Effector memory CD4-positive, alpha-beta T cell (primary cell): ENCODE measurements around the gene FOXI1.

ENCODE experiments used
- DNase-seq, 3 donors: peaks; one replicate each; pipeline ENCODE4 v3.0.0-alpha.2; 2020
- H3K27ac ChIP-seq: 2 replicates; pipeline ENCODE4 v1.7.0; 2013; ENCODE audit warnings: mild to moderate bottlenecking, low read length, moderate library complexity; ENCODE audit not compliant: insufficient read depth, poor library complexity, severe bottlenecking
- H3K27me3 ChIP-seq: replicated peaks from 2 replicates; pipeline ENCODE4 v1.7.0; 2013; ENCODE audit warnings: mild to moderate bottlenecking, low read length; ENCODE audit not compliant: insufficient read depth, control insufficient read depth, poor library complexity, severe bottlenecking
- H3K36me3 ChIP-seq: 2 replicates; pipeline ENCODE4 v1.7.0; 2013; ENCODE audit warnings: mild to moderate bottlenecking, low read length, moderate library complexity; ENCODE audit not compliant: control insufficient read depth, insufficient read depth
- H3K4me1 ChIP-seq: 2 replicates; pipeline ENCODE4 v1.7.0; 2013; ENCODE audit warnings: low read length, mild to moderate bottlenecking; ENCODE audit not compliant: control insufficient read depth, insufficient read depth, poor library complexity, severe bottlenecking
- H3K4me3 ChIP-seq: 2 replicates; pipeline ENCODE4 v1.7.0; 2013; ENCODE audit warnings: low read length, low read depth, mild to moderate bottlenecking; ENCODE audit not compliant: insufficient read depth, poor library complexity, severe bottlenecking
- H3K9me3 ChIP-seq: 2 replicates; pipeline ENCODE4 v1.7.0; 2013; ENCODE audit warnings: mild to moderate bottlenecking, low read length, moderate library complexity; ENCODE audit not compliant: control insufficient read depth

Gene FOXI1

DNA sequence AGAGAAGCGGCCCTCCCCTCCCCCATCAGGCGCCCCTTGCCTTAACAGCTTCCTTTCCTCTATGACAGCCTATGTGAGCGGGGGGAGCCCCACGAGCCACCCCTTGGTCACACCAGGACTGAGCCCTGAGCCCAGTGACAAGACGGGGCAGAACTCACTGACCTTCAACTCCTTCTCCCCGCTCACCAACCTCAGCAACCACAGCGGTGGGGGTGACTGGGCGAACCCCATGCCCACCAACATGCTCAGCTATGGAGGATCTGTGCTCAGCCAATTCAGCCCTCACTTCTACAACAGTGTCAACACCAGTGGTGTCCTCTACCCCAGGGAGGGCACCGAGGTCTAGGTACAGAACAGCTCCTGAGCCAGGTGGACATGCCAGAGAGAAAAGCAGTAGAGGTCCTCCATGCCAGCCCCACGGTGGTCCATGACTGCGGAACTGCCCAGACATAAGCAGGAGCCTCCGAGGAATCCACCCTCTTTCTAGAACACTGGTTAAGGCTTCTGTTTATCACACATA is 2.6 kb downstream of the FOXI1 start:
- DNase-seq, result no peak

DNA sequence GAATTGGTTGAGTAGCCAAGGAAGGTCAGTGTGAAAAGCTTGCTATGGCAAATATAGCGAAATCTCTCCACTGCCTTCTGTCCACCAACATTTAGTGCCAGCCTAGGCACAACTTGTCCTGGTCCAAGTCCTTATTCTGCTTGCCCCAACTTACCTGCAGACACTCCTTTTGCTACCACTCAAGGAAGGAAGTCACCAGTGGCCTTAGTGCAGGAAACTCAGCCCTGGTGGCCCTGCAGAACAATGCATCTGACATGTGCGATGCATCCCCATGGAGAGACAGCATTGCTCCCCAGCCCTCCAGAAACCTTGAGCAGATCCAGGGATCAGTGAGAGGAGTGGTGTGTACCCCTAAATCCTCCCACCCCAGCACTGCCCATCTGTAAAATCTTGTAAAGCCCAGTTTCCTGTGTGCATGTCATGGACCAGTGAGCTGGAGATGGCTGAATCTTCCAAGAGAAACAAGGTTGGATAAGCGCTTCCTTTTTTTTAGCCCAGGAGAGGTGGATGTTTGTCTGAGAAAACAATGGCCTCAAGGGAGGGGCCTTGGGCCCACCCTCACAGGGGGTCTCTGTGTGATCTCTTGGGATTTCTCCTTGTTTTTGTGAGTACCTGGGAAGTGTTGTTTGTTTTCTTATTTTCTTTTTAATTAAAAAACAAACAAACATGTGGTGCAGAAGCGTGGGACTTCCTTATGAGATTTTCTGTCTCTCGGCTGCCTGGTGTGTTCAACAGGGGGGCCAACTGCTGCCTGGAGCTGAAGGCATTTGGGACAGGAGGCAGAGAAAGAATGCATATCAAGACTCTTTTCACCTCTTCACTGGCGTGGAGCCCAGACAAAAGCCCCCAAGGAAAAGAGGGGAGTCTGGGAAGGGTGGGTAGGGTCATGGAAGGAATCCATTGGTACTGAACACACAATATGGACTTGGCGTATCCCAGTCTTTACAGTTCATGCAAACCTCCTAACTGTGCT is 3.6 kb downstream of the FOXI1 start:
- no peak for DNase-seq
- Histone ChIP-seq H3K9me3 (no peaks in the 10 kb centered on the region), H3K4me3 (no peak overlapping the region), H3K36me3 (no peaks in the 10 kb centered on the region), H3K27ac (no peak overlapping the region), H3K4me1 (no peaks in the 10 kb centered on the region), H3K27me3 (no peaks in the 10 kb centered on the region)

More for the DNA sequence above, 2.6 kb downstream of the FOXI1 start:
- Histone ChIP-seq H3K36me3 (no peaks in the 10 kb centered on the region), H3K27me3 (no peaks in the 10 kb centered on the region), H3K9me3 (no peaks in the 10 kb centered on the region), H3K4me3 (no peak overlapping the region), H3K27ac (no peak overlapping the region), H3K4me1 (no peaks in the 10 kb centered on the region)

DNA sequence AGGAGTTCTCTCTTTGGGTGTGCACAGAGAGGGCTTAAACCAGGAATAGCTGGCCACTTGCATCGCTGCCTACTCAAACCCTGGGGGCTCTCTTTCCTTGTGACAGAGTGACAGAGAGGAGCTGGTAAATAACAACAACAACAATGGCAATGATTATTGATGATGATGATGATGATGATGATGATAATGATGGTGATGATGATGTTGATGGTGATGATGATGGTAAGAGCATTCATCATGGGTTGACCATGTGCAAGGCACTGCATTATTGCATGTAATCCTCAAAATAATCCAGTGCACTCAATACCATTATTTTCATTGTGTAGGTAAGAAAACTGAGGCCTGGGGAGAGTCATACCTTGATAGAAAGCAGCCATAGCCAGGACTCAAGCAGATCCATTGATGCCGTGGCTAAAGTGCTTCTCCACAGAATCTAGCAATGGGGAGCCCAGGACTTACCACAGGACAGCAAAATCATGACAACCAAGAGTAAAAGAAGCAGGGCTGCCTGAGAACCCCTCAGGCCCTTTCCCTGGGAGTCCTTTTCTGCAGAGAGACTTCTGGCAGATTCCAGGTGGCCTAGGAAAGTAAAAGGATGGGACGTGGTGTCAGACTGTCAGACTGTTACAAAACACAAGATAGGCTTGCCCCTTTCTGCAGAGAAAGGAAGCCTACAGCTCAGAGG is 4.8 kb downstream of the FOXI1 start:
- Histone ChIP-seq H3K36me3 (no peaks in the 10 kb centered on the region), H3K27ac (no peak overlapping the region), H3K4me3 (no peak overlapping the region), H3K27me3 (no peaks in the 10 kb centered on the region), H3K4me1 (no peaks in the 10 kb centered on the region), H3K9me3 (no peaks in the 10 kb centered on the region)
- DNase-seq, result no peak

DNA sequence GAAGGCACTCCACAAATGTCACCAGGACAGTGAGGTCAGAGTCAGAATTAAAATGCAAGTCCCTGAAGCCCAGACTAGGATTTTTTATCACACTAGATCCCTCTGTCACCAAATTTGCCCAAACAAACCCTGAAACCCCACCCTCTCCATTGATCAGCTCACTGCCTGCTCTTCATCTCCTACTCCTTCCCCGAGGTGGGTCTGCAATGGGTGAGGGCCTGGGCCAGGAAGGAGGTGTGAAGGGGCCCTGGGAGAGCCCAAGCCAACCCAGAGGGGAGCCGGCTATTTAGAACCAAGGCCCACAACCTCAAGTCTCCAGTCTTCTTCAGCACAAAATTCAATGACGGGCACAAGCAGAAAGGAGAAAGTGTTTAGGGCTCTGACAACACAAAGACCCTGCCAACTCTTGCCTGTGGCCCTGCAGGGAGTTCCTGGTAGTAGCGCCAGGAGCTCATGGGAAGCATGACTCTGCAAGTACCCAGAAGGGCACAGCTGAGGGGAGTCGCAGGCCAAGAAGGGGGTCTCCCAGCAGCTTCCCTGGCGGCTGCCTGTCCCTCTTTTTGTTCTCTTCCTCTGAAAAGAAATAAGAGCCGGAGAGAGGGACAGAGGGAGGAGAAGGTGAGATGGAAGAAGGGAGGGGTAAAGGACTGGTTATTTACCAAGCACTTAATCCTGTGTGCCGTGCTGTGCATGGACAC is 5.5 kb downstream of the FOXI1 start:
- Histone ChIP-seq H3K9me3 (no peaks in the 10 kb centered on the region), H3K27ac (no peak overlapping the region), H3K4me1 (no peaks in the 10 kb centered on the region), H3K27me3 (no peaks in the 10 kb centered on the region), H3K4me3 (no peak overlapping the region), H3K36me3 (no peaks in the 10 kb centered on the region)
- no peak for DNase-seq

DNA sequence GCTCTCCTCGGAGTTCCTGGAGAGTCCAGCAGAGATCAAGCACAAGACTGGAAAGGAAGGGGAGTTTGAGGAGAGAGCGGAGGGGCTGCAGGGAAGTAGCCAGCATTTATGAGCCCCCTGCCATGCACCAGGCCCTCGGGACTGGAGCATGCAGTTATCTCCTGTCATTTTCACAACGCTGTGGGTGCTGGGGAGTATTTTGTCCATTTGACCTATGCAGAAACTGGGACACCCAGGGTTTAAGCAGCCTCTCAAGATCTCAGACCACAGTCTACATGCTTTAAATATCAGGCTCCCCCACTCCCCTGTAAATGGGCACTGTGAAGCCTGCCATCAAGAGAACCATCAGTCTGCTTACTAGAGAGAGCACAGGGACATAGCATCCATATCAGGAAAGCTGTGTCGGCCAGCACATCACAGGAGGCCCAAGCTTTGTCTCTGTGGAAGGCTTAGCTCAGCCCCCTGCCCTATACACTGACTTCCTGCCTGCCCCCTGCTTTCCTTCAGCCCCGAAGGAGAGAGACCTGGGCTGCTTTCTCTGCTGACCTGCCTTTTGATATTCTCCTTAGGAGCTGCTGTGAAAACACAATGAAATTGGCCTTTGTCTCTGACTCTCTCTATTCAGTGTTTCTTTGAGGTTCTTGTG is 7.3 kb downstream of the FOXI1 start:
- no peak overlapping the region for H3K27ac ChIP-seq
- H3K27me3 ChIP-seq, result no peaks in the 10 kb centered on the region
- DNase-seq, result no peak

DNA sequence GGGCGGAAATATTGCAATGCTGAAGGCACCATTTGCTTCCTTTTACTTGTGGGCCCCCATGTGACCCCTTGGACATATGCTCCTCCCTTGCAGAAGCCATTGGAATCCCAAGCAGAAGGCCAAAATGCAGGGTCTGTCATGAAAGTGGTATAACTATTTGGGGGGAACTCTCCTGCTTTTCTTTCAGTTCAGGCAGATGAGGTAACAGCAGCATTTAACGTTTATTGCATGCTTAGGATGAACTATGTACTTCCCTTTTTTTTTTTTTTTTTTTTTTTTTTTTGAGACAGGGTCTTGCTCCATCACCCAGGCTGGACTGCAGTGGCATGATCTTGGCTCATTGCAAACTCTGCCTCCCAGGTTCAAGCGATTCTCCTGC is 7.8 kb downstream of the FOXI1 start:
- no peak overlapping the region for H3K4me3 ChIP-seq
- H3K9me3 ChIP-seq, result no peaks in the 10 kb centered on the region
- H3K36me3 ChIP-seq, result no peaks in the 10 kb centered on the region
- H3K27me3 ChIP-seq, result no peaks in the 10 kb centered on the region
- no peaks in the 10 kb centered on the region for H3K4me1 ChIP-seq
- no peak for DNase-seq
- no peak overlapping the region for H3K27ac ChIP-seq

More for the DNA sequence above, 7.3 kb downstream of the FOXI1 start:
- Histone ChIP-seq H3K36me3 (no peaks in the 10 kb centered on the region), H3K4me3 (no peak overlapping the region), H3K4me1 (no peaks in the 10 kb centered on the region), H3K9me3 (no peaks in the 10 kb centered on the region)

DNA sequence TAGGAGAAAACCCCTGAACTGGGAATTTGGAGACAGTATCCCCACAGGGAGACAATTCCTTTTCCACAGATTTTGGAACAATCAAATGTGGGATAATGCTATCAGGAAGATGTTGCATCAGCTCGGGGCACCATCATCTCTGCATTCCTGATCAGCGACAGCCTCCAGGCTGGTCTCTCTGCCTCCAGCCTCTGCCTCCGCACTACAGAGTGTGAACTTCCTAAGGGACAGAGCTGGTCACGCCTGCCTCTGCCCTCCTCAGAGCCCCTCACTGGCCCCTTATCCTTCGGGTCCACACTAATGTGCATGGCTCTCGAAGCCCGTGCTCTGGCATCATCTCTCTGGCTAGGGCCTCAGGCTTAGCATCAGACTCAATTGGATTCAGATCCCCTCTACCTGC is 8.6 kb downstream of the FOXI1 start:
- Histone ChIP-seq H3K27ac (no peak overlapping the region), H3K4me3 (no peak overlapping the region), H3K27me3 (no peaks in the 10 kb centered on the region)

DNA sequence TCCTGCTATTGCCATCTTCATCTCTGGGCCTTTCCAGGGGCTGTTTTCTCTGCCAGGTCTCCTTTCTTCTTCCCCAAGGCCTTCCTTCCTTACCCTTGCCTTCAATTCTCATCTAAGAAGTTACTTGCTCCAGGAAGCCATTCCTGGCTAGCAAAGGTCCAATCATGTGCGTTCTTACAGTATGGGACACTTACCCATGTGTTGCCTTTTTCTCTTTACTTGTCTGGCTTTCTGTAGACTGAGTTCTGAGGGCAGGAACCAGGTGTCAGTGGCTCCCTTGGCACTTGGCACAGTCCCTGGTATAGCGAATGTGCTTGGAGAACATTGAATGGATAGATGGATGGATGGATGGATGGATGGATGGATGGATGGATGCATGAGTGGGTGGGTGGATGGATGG is 10.2 kb downstream of the FOXI1 start:
- no peaks in the 10 kb centered on the region for H3K27me3 ChIP-seq

More for the DNA sequence above, 8.6 kb downstream of the FOXI1 start:
- Histone ChIP-seq H3K9me3 (no peaks in the 10 kb centered on the region), H3K4me1 (no peaks in the 10 kb centered on the region), H3K36me3 (no peaks in the 10 kb centered on the region)
- DNase-seq, result no peak

DNA sequence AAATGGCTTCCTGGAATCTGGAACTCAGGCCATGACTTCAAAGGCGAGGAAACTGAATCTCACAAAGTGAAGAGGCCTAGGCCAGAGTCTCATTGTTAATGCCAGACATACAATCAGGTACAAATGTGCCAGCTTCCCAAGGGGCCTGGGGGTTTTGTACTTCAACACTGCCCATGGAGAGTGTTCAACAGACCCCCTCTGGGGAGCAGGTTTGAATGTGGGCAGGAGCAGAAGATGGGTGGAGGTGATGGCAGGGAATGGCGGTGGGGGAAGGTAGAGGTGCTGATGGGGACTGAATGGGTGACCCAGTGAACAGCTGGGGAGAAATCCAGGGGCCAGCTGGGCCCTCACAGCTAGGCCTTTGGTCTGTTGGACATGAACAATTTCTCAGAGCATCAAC is 12.0 kb downstream of the FOXI1 start:
- Histone ChIP-seq H3K4me1 (no peaks in the 10 kb centered on the region), H3K9me3 (no peaks in the 10 kb centered on the region), H3K36me3 (no peaks in the 10 kb centered on the region), H3K27me3 (peaks cover 4% of the 10 kb centered on the region), H3K27ac (no peak overlapping the region), H3K4me3 (no peak overlapping the region)
- DNase-seq, result no peak

More for the DNA sequence above, 10.2 kb downstream of the FOXI1 start:
- no peaks in the 10 kb centered on the region for H3K9me3 ChIP-seq
- no peak overlapping the region for H3K27ac ChIP-seq
- no peak for DNase-seq
- H3K4me3 ChIP-seq, result no peak overlapping the region
- no peaks in the 10 kb centered on the region for H3K4me1 ChIP-seq
- no peaks in the 10 kb centered on the region for H3K36me3 ChIP-seq
